Activated CD8-positive, alpha-beta T cell treated with anti-CD3 and anti-CD28 coated beads for 36 hours (primary cell): ENCODE data around the gene PON3. TPM values are rescaled to one million over a fixed set of nuclear protein-coding genes. Genes with fewer than 3 reads are reported as not detected.

ENCODE experiments used
- ATAC-seq: fragments of 200-7000 bp; cut with Tn5 transposase; one replicate; pipeline ENCODE4 v1.10.0; 2021; ENCODE audit warnings: mild to moderate bottlenecking, moderate library complexity
- CTCF ChIA-PET: fragments of 350-600 bp; sonication (Branson Sonifier 250); formaldehyde crosslinking; loops from one replicate; lab custom pipeline; 2021; ENCODE audit warnings: antibody characterized with exemption; lab: Charles Lee
- POLR2A ChIA-PET: fragments of 350-600 bp; sonication (Branson Sonifier 250); formaldehyde crosslinking; loops from one replicate; lab custom pipeline; 2021; ENCODE audit warnings: antibody characterized with exemption; lab: Charles Lee
- DNase-seq: peaks from one replicate; pipeline ENCODE4 v3.0.0-alpha.2; 2020
- H3K27ac Mint-ChIP-seq: one replicate; pipeline ENCODE4 v1.8.0; 2021; ENCODE audit warnings: mild to moderate bottlenecking, mixed read lengths
- H3K27me3 Mint-ChIP-seq: one replicate; pipeline ENCODE4 v1.8.0; 2021; ENCODE audit warnings: mixed read lengths
- H3K36me3 Mint-ChIP-seq: one replicate; pipeline ENCODE4 v1.8.0; 2021; ENCODE audit warnings: low read depth, mixed read lengths
- H3K4me1 Mint-ChIP-seq: one replicate; pipeline ENCODE4 v1.8.0; 2021; ENCODE audit warnings: low read depth, mixed read lengths
- H3K4me3 Mint-ChIP-seq: one replicate; pipeline ENCODE4 v1.8.0; 2021; ENCODE audit warnings: mild to moderate bottlenecking, moderate library complexity, mixed read lengths
- H3K9me3 Mint-ChIP-seq: one replicate; pipeline ENCODE4 v1.8.0; 2021; ENCODE audit warnings: mixed read lengths
- CTCF ChIP-seq: fragments of 200-600 bp; IDR thresholded peaks from one replicate; pipeline ENCODE4 v1.8.0; 2022; ENCODE audit warnings: antibody characterized with exemption, mild to moderate bottlenecking
- intact Hi-C: fragments of 100-400 bp; cut with micrococcal nuclease; formaldehyde crosslinking; loops from one replicate; pipeline ENCODE4 v1.10.0; 2022
- total RNA-seq, 2 experiments: library from RNA; stranded (reverse); gene quantifications; one replicate each; pipeline ENCODE4 v1.2.3, GENCODE V29; 2021

The PON3 gene
- total RNA-seq, 2 experiments from 2014 or later: not detected

- peaks cover 9% of the 10 kb centered on the region for H3K4me1 Mint-ChIP-seq
- no peak for ATAC-seq
- no peak for DNase-seq
- H3K27me3 Mint-ChIP-seq: no peaks in the 10 kb centered on the region
- no peaks in the 10 kb centered on the region for H3K36me3 Mint-ChIP-seq
- TF ChIP-seq CTCF: no peak
- POLR2A ChIA-PET: no interaction called here
- intact Hi-C loops: no loop called here
- no peak overlapping the region for H3K4me3 Mint-ChIP-seq
- CTCF ChIA-PET: interaction anchor here (1.0 to 1.1 kb wide), 2 partner anchors 19 to 37 kb away, joined by 4 read pairs; partner anchors contain the start of gene PON3
- no peak overlapping the region for H3K27ac Mint-ChIP-seq
- no peaks in the 10 kb centered on the region for H3K9me3 Mint-ChIP-seq
These were observed 37.0 kb upstream of the PON3 start for GRCh38 chr7:95433129-95433528.

GRCh38 chr7:95432606-95433005 lies 36.4 kb upstream of the PON3 start:
- H3K36me3 Mint-ChIP-seq: no peaks in the 10 kb centered on the region
- TF ChIP-seq CTCF: no peak
- H3K27ac Mint-ChIP-seq: no peak overlapping the region
- no peaks in the 10 kb centered on the region for H3K9me3 Mint-ChIP-seq
- ATAC-seq (no peak), DNase-seq (no peak)
- H3K27me3 Mint-ChIP-seq: no peaks in the 10 kb centered on the region
- ChIA-PET CTCF (interaction anchor here (1.0 to 1.1 kb wide), 2 partner anchors 19 to 37 kb away, joined by 4 read pairs; partner anchors contain the start of gene PON3), POLR2A (no interaction called here)
- intact Hi-C loops: no loop called here
- H3K4me1 Mint-ChIP-seq: peaks cover 9% of the 10 kb centered on the region
- H3K4me3 Mint-ChIP-seq: no peak overlapping the region

- no peak for TF ChIP-seq CTCF
- Mint-ChIP-seq H3K4me3 (no peak overlapping the region), H3K36me3 (no peaks in the 10 kb centered on the region), H3K27ac (no peak overlapping the region), H3K27me3 (no peaks in the 10 kb centered on the region), H3K9me3 (no peaks in the 10 kb centered on the region), H3K4me1 (peaks cover 9% of the 10 kb centered on the region)
- ChIA-PET POLR2A (no interaction called here), CTCF (no interaction called here)
- ATAC-seq (no peak), DNase-seq (no peak)
- intact Hi-C loops: no loop called here
These were observed 34.7 kb upstream of the PON3 start for GRCh38 chr7:95430864-95431263.

- Mint-ChIP-seq H3K4me3 (no peak overlapping the region), H3K9me3 (no peaks in the 10 kb centered on the region), H3K27ac (no peak overlapping the region), H3K4me1 (peaks cover 3% of the 10 kb centered on the region), H3K36me3 (no peaks in the 10 kb centered on the region), H3K27me3 (no peaks in the 10 kb centered on the region)
- intact Hi-C loops: no loop called here
- no peak for ATAC-seq
- CTCF ChIA-PET: no interaction called here
- POLR2A ChIA-PET: interaction anchor here (1.1 kb wide), 1 partner anchor 23 kb away, joined by 3 read pairs; no protein-coding TSS in a partner anchor
- no peak for TF ChIP-seq CTCF
- no peak for DNase-seq
These were observed 33.2 kb upstream of the PON3 start for GRCh38 chr7:95429241-95429990.

GRCh38 chr7:95427914-95428516 lies 31.8 kb upstream of the PON3 start:
- Mint-ChIP-seq H3K4me1 (no peaks in the 10 kb centered on the region), H3K27ac (no peak overlapping the region), H3K27me3 (no peaks in the 10 kb centered on the region), H3K9me3 (no peaks in the 10 kb centered on the region), H3K36me3 (no peaks in the 10 kb centered on the region), H3K4me3 (no peak overlapping the region)
- ChIA-PET POLR2A (interaction anchor here (1.1 kb wide), 1 partner anchor 21 kb away, joined by 3 read pairs; no protein-coding TSS in a partner anchor), CTCF (no interaction called here)
- DNase-seq: no peak
- intact Hi-C loops: no loop called here
- no peak for ATAC-seq
- TF ChIP-seq CTCF: no peak
